WTC11 (cell line): Measurements from ENCODE around the gene AP2S1. TPM values are rescaled to one million over a fixed set of nuclear protein-coding genes. Genes with fewer than 3 reads are reported as not detected.

Experiments
- ATAC-seq: fragments of 200-7000 bp; cut with Tn5 transposase; 2 replicates; pipeline ENCODE4 v1.10.0; 2021; ENCODE audit warnings: mild to moderate bottlenecking, moderate library complexity
- CTCF ChIA-PET: fragments of 300-600 bp; sonication (Branson Sonifier 250); formaldehyde crosslinking; loops from one replicate; lab custom pipeline; 2021; ENCODE audit warnings: antibody characterized with exemption; lab: Charles Lee
- POLR2A ChIA-PET: fragments of 350-600 bp; sonication (Branson Sonifier 250); formaldehyde crosslinking; loops from one replicate; lab custom pipeline; 2021; ENCODE audit warnings: antibody characterized with exemption; lab: Charles Lee
- DNase-seq: peaks from one replicate; pipeline ENCODE4 v3.0.0; 2021; ENCODE audit warnings: low spot score
- H3K27ac Mint-ChIP-seq: 2 replicates; pipeline ENCODE4 v1.8.0; 2021; ENCODE audit warnings: mixed read lengths
- H3K27me3 Mint-ChIP-seq: 2 replicates; pipeline ENCODE4 v1.8.0; 2021; ENCODE audit warnings: low read depth, mild to moderate bottlenecking, moderate library complexity, mixed read lengths
- H3K36me3 Mint-ChIP-seq: 2 replicates; pipeline ENCODE4 v1.8.0; 2021; ENCODE audit warnings: mixed read lengths
- H3K4me1 Mint-ChIP-seq: 2 replicates; pipeline ENCODE4 v1.8.0; 2022; ENCODE audit warnings: mixed read lengths
- H3K4me3 Mint-ChIP-seq: 2 replicates; pipeline ENCODE4 v1.8.0; 2021; ENCODE audit warnings: mild to moderate bottlenecking, moderate library complexity, mixed read lengths
- H3K9me3 Mint-ChIP-seq: 2 replicates; pipeline ENCODE4 v1.8.0; 2021; ENCODE audit warnings: mixed read lengths
- CREB1 ChIP-seq: sonication (generic); formaldehyde crosslinking; IDR thresholded peaks from 2 replicates; pipeline ENCODE4 v1.8.0; 2023; ENCODE audit warnings: mild to moderate bottlenecking, missing genetic modification reagents
- ELF4 ChIP-seq: sonication (generic); formaldehyde crosslinking; IDR thresholded peaks from 2 replicates; pipeline ENCODE4 v1.8.1; 2022; ENCODE audit warnings: low read depth, mild to moderate bottlenecking, moderate library complexity, missing genetic modification reagents
- ESRRA ChIP-seq: sonication (generic); formaldehyde crosslinking; IDR thresholded peaks from 2 replicates; pipeline ENCODE4 v1.8.1; 2022; ENCODE audit warnings: mild to moderate bottlenecking, missing genetic modification reagents, borderline replicate concordance
- ETV6 ChIP-seq: sonication (generic); formaldehyde crosslinking; IDR thresholded peaks from 2 replicates; pipeline ENCODE4 v1.8.1; 2022; ENCODE audit warnings: mild to moderate bottlenecking, missing genetic modification reagents
- FOXJ3 ChIP-seq: sonication (generic); formaldehyde crosslinking; IDR thresholded peaks from 2 replicates; pipeline ENCODE4 v1.9.0; 2021; ENCODE audit warnings: missing genetic modification reagents, mild to moderate bottlenecking, borderline replicate concordance
- GRHL2 ChIP-seq: fragments of 250-450 bp; sonication (Bioruptor Pico); IDR thresholded peaks from 2 replicates; pipeline ENCODE4 v1.8.0; 2022; ENCODE audit warnings: mild to moderate bottlenecking, moderate library complexity; ENCODE audit not compliant: insufficient replicate concordance, severe bottlenecking
- JAZF1 ChIP-seq: fragments of 250-450 bp; sonication (Bioruptor Pico); IDR thresholded peaks from 2 replicates; pipeline ENCODE4 v1.9.0; 2021; ENCODE audit warnings: moderate library complexity, mild to moderate bottlenecking, inconsistent platforms
- NR2C2 ChIP-seq: sonication (generic); formaldehyde crosslinking; IDR thresholded peaks from 2 replicates; pipeline ENCODE4 v1.8.0; 2022; ENCODE audit warnings: mild to moderate bottlenecking, missing genetic modification reagents
- NR3C1 ChIP-seq: sonication (generic); formaldehyde crosslinking; conservative IDR thresholded peaks from 2 replicates; pipeline ENCODE4 v1.8.1; 2023; ENCODE audit warnings: low read depth, mild to moderate bottlenecking, missing genetic modification reagents
- OVOL2 ChIP-seq: fragments of 250-450 bp; sonication (Bioruptor Pico); IDR thresholded peaks from 2 replicates; pipeline ENCODE4 v1.9.0; 2021; ENCODE audit warnings: mild to moderate bottlenecking, borderline replicate concordance
- TCF7 ChIP-seq: sonication (generic); formaldehyde crosslinking; IDR thresholded peaks from 2 replicates; pipeline ENCODE4 v1.8.0; 2022; ENCODE audit warnings: mild to moderate bottlenecking, low read depth, missing genetic modification reagents, moderate library complexity
- ZNF263 ChIP-seq: sonication (generic); formaldehyde crosslinking; IDR thresholded peaks from 2 replicates; pipeline ENCODE4 v1.8.1; 2022; ENCODE audit warnings: low read depth, mild to moderate bottlenecking, moderate library complexity, missing genetic modification reagents
- ZNF423 ChIP-seq: fragments of 250-450 bp; sonication (Bioruptor Pico); IDR thresholded peaks from 2 replicates; pipeline ENCODE4 v2.1.2; 2022; ENCODE audit warnings: mild to moderate bottlenecking, moderate library complexity
- total RNA-seq: library from RNA; stranded (reverse); gene quantifications from 3 replicates; pipeline ENCODE4 v1.2.3, GENCODE V29; 2021
- TF ChIP-seq, protein P1 (sequence below): fragments of 200-600 bp; IDR thresholded peaks from 2 replicates; pipeline ENCODE4 v1.8.0; 2022; ENCODE audit warnings: antibody characterized with exemption
- TF ChIP-seq, protein P2 (sequence below): sonication (generic); formaldehyde crosslinking; IDR thresholded peaks from 2 replicates; pipeline ENCODE4 v1.8.0; 2022; ENCODE audit warnings: missing genetic modification reagents
- TF ChIP-seq, protein P3 (sequence below): fragments of 250-450 bp; sonication (Bioruptor Pico); IDR thresholded peaks from 2 replicates; pipeline ENCODE4 v2.1.2; 2022; ENCODE audit warnings: mild to moderate bottlenecking, moderate library complexity
- TF ChIP-seq, protein P4 (sequence below): sonication (generic); formaldehyde crosslinking; IDR thresholded peaks from 2 replicates; pipeline ENCODE4 v1.8.1; 2022; ENCODE audit warnings: low read depth, mild to moderate bottlenecking, moderate library complexity, missing genetic modification reagents, borderline replicate concordance
- TF ChIP-seq, protein P5 (sequence below): sonication (generic); formaldehyde crosslinking; IDR thresholded peaks from 2 replicates; pipeline ENCODE4 v1.8.0; 2022; ENCODE audit warnings: mild to moderate bottlenecking, missing genetic modification reagents
- TF ChIP-seq, protein P6 (sequence below): sonication (generic); formaldehyde crosslinking; IDR thresholded peaks from 2 replicates; pipeline ENCODE4 v1.8.0; 2023; ENCODE audit warnings: mild to moderate bottlenecking, missing genetic modification reagents

Gene AP2S1
- total RNA-seq, 1 experiment from 2014 or later, result 249 TPM

DNA sequence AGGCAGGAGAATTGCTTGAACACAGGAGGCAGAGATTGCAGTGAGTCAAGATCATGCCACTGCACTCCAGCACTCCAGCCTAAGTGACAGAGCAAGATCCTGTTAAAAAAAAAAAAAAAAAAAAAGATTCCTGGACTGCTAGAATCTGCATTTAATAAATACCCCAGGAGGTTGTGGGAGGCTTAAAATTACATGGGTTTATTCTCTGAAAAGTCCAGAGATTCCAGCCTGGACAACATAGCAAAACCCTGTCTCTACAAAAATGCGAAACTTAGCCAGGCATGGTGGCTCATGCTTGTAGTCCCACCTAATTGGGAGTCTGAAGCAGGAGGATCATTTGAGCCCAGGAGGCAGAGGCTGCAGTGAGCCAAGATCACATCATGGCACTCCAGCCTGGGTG lies 52.8 kb downstream of the AP2S1 start (continued):
- TF ChIP-seq, protein P1, sequence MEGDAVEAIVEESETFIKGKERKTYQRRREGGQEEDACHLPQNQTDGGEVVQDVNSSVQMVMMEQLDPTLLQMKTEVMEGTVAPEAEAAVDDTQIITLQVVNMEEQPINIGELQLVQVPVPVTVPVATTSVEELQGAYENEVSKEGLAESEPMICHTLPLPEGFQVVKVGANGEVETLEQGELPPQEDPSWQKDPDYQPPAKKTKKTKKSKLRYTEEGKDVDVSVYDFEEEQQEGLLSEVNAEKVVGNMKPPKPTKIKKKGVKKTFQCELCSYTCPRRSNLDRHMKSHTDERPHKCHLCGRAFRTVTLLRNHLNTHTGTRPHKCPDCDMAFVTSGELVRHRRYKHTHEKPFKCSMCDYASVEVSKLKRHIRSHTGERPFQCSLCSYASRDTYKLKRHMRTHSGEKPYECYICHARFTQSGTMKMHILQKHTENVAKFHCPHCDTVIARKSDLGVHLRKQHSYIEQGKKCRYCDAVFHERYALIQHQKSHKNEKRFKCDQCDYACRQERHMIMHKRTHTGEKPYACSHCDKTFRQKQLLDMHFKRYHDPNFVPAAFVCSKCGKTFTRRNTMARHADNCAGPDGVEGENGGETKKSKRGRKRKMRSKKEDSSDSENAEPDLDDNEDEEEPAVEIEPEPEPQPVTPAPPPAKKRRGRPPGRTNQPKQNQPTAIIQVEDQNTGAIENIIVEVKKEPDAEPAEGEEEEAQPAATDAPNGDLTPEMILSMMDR, result no peak
- TF ChIP-seq ZNF423 (CRISPR knock-in tag), result no peak
- no peak for TF ChIP-seq ETV6 (CRISPR knock-in tag)
- no peak for TF ChIP-seq NR2C2 (CRISPR knock-in tag)
- no peak for TF ChIP-seq JAZF1

DNA sequence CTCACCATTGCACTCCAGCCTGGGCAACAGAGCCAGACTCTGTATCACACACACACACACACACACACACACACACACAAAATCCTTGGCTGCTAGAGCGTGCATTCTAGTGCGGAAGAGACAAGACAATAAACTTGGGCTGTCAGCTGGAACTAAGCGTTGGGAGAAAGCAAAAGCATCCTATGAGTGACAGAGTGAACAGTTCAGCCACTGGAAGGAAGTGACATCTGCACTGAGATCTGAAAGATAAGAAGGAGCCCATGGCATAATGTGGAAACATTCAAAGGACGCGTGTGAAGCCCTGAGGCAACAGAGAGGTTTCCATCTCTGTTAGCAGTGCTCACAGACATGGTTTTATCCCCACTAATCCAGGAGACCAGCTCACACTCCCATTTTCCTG lies 58.7 kb downstream of the AP2S1 start:
- Mint-ChIP-seq H3K4me1 (peaks cover 7% of the 10 kb centered on the region; the same call in 1 of the 2 replicates), H3K4me3 (no peak overlapping the region), H3K9me3 (no peaks in the 10 kb centered on the region), H3K27ac (no peak overlapping the region), H3K36me3 (peaks cover 3% of the 10 kb centered on the region; the same call in 1 of the 2 replicates), H3K27me3 (peaks cover 16% of the 10 kb centered on the region)
- TF ChIP-seq ZNF423 (CRISPR knock-in tag) (no peak), FOXJ3 (CRISPR knock-in tag) (no peak), CREB1 (CRISPR knock-in tag) (no peak), ELF4 (CRISPR knock-in tag) (no peak), ESRRA (CRISPR knock-in tag) (no peak), OVOL2 (no peak), NR3C1 (CRISPR knock-in tag) (no peak), ZNF263 (CRISPR knock-in tag) (no peak)
- TF ChIP-seq, protein P2, sequence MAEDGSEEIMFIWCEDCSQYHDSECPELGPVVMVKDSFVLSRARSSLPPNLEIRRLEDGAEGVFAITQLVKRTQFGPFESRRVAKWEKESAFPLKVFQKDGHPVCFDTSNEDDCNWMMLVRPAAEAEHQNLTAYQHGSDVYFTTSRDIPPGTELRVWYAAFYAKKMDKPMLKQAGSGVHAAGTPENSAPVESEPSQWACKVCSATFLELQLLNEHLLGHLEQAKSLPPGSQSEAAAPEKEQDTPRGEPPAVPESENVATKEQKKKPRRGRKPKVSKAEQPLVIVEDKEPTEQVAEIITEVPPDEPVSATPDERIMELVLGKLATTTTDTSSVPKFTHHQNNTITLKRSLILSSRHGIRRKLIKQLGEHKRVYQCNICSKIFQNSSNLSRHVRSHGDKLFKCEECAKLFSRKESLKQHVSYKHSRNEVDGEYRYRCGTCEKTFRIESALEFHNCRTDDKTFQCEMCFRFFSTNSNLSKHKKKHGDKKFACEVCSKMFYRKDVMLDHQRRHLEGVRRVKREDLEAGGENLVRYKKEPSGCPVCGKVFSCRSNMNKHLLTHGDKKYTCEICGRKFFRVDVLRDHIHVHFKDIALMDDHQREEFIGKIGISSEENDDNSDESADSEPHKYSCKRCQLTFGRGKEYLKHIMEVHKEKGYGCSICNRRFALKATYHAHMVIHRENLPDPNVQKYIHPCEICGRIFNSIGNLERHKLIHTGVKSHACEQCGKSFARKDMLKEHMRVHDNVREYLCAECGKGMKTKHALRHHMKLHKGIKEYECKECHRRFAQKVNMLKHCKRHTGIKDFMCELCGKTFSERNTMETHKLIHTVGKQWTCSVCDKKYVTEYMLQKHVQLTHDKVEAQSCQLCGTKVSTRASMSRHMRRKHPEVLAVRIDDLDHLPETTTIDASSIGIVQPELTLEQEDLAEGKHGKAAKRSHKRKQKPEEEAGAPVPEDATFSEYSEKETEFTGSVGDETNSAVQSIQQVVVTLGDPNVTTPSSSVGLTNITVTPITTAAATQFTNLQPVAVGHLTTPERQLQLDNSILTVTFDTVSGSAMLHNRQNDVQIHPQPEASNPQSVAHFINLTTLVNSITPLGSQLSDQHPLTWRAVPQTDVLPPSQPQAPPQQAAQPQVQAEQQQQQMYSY (CRISPR knock-in tag), result no peak
- TF ChIP-seq, protein P3, sequence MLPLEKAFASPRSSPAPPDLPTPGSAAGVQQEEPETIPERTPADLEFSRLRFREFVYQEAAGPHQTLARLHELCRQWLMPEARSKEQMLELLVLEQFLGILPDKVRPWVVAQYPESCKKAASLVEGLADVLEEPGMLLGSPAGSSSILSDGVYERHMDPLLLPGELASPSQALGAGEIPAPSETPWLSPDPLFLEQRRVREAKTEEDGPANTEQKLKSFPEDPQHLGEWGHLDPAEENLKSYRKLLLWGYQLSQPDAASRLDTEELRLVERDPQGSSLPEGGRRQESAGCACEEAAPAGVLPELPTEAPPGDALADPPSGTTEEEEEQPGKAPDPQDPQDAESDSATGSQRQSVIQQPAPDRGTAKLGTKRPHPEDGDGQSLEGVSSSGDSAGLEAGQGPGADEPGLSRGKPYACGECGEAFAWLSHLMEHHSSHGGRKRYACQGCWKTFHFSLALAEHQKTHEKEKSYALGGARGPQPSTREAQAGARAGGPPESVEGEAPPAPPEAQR, result no peak
- TF ChIP-seq, protein P1, result no peak
- no peak for ATAC-seq
- DNase-seq, result no peak
- CTCF ChIA-PET, result interaction anchor here (0.6 kb wide), 1 partner anchor 77 kb away, joined by 3 read pairs; no protein-coding TSS in a partner anchor
- POLR2A ChIA-PET, result no interaction called here

DNA sequence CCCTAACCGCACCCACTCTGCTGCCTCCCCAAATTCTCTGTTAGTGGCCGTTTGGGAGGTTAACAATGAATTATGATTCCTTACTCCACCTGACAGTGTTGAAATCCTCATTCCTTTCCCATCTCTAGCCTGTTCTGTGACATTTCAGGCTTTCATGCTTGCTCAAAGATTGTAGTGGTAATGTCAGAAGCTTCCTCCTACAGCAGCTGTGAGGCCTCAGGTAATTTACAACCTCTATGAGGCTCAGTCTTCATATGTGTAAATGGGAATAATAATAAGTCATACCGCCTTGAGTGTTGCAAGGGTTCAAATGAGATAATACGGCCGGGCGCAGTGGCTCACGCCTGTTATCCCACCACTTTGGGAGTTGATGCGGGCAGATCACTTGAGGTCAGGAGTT lies 61.3 kb downstream of the AP2S1 start:
- DNase-seq (no peak), ATAC-seq (no peak)
- ChIA-PET CTCF (interaction anchor here (0.9 to 2.6 kb wide), 3 partner anchors 31 to 51 kb away, joined by 3 to 22 read pairs (median 5); no protein-coding TSS in a partner anchor), POLR2A (interaction anchor here (0.7 to 1.5 kb wide), 5 partner anchors 7 to 1225 kb away, joined by 3 to 4 read pairs (median 3); no protein-coding TSS in a partner anchor)
- H3K27me3 Mint-ChIP-seq, result peaks cover 16% of the 10 kb centered on the region
- peaks cover 11% of the 10 kb centered on the region for H3K36me3 Mint-ChIP-seq
- no peaks in the 10 kb centered on the region for H3K9me3 Mint-ChIP-seq
- H3K4me1 Mint-ChIP-seq, result peaks cover 27% of the 10 kb centered on the region
- no peak overlapping the region for H3K4me3 Mint-ChIP-seq
- no peak overlapping the region for H3K27ac Mint-ChIP-seq
- TF ChIP-seq, protein P4, sequence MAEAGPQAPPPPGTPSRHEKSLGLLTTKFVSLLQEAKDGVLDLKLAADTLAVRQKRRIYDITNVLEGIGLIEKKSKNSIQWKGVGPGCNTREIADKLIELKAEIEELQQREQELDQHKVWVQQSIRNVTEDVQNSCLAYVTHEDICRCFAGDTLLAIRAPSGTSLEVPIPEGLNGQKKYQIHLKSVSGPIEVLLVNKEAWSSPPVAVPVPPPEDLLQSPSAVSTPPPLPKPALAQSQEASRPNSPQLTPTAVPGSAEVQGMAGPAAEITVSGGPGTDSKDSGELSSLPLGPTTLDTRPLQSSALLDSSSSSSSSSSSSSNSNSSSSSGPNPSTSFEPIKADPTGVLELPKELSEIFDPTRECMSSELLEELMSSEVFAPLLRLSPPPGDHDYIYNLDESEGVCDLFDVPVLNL (CRISPR knock-in tag), result no peak
- no peak for TF ChIP-seq GRHL2 (CRISPR knock-in tag)
- TF ChIP-seq, protein P5, sequence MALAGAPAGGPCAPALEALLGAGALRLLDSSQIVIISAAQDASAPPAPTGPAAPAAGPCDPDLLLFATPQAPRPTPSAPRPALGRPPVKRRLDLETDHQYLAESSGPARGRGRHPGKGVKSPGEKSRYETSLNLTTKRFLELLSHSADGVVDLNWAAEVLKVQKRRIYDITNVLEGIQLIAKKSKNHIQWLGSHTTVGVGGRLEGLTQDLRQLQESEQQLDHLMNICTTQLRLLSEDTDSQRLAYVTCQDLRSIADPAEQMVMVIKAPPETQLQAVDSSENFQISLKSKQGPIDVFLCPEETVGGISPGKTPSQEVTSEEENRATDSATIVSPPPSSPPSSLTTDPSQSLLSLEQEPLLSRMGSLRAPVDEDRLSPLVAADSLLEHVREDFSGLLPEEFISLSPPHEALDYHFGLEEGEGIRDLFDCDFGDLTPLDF (CRISPR knock-in tag), result no peak
- TF ChIP-seq, protein P6, sequence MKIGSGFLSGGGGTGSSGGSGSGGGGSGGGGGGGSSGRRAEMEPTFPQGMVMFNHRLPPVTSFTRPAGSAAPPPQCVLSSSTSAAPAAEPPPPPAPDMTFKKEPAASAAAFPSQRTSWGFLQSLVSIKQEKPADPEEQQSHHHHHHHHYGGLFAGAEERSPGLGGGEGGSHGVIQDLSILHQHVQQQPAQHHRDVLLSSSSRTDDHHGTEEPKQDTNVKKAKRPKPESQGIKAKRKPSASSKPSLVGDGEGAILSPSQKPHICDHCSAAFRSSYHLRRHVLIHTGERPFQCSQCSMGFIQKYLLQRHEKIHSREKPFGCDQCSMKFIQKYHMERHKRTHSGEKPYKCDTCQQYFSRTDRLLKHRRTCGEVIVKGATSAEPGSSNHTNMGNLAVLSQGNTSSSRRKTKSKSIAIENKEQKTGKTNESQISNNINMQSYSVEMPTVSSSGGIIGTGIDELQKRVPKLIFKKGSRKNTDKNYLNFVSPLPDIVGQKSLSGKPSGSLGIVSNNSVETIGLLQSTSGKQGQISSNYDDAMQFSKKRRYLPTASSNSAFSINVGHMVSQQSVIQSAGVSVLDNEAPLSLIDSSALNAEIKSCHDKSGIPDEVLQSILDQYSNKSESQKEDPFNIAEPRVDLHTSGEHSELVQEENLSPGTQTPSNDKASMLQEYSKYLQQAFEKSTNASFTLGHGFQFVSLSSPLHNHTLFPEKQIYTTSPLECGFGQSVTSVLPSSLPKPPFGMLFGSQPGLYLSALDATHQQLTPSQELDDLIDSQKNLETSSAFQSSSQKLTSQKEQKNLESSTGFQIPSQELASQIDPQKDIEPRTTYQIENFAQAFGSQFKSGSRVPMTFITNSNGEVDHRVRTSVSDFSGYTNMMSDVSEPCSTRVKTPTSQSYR (CRISPR knock-in tag), result no peak
- no peak for TF ChIP-seq JAZF1
- no peak for TF ChIP-seq TCF7 (CRISPR knock-in tag)
